NCI-H345 (cell line): ENCODE data around the gene PLA2R1.

Experiments
- DNase-seq: peaks from one replicate; lab custom pipeline; 2025; lab: John Stamatoyannopoulos, UW

The PLA2R1 gene

GRCh38 chr2:160033732-160034392, 28.6 kb downstream of the PLA2R1 start:
- DNase-seq: no peak

DNA sequence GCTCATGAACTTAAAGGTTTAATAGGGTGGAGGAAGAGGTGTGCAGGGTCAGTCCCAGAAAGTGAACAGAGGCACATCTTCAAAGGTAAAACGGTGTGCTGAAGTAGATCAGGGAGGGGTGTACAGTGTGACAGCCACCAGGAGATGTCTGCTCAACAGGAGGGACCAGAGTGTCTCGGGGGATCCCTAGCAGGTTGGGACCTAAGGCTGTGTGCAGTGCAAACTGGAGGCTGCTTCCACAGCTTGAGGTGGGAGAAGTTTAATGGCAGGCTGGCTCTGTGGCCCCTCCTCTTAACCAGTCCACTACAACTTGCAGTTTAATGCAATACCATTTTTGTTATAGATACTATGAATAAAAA, 33.2 kb downstream of the PLA2R1 start:
- no peak for DNase-seq

- DNase-seq: no peak
Observed at GRCh38 chr2:160028431-160029269, 33.8 kb downstream of the PLA2R1 start.

- DNase-seq: no peak
Observed at GRCh38 chr2:160022162-160022561, 40.3 kb downstream of the PLA2R1 start.

DNA sequence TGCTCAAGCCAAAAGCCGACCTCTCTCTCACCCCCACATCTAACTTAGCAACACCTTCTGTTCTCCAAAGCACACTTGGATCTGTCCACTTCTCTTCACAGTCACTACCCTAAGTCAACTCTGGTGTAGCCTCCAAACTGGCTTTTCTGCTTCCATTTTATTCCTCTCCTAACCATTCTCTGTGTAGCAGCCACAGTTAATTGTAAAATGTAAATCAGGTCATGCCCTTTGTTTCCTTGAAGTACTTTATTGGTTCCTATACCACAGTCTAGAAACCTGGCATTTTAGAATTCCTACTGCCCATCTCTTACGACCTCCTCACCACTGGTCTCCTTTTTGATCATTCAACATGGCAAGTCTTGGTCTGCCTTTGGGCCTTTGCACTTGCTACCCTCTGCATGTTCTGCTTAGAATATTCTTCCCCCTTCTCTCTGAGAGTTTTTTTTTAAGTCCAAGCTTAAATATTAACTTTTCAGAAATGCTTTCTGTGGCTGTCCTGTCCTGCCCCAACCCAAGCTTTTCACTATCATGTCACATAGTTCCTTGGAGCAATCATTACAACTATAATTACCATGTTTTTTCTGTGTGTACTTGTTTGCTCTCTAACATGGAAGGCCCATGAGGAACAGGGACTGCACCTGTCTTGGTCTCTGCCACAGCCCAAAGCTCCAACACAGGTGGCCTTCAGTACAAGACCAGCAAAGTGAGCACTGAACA, 42.9 kb downstream of the PLA2R1 start:
- DNase-seq: no peak

DNA sequence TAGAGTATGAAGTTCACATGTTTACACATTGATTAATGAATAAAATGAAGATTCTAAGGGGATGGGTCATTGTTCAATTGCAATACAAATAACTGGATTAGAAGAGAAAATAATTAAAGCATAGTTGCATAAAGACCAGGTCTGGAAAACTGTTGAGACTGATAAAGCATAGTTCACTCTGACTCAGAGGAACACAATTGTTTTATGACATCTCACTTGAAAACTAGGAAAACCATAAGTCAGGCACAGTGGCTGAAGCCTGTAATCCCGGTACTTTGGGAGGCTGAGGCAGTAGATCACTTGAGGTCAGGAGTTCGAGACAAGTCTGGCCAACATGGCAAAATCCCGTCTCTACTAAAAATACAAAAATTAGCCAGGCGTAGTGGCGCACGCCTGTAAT, 46.7 kb downstream of the PLA2R1 start:
- DNase-seq: no peak

DNA sequence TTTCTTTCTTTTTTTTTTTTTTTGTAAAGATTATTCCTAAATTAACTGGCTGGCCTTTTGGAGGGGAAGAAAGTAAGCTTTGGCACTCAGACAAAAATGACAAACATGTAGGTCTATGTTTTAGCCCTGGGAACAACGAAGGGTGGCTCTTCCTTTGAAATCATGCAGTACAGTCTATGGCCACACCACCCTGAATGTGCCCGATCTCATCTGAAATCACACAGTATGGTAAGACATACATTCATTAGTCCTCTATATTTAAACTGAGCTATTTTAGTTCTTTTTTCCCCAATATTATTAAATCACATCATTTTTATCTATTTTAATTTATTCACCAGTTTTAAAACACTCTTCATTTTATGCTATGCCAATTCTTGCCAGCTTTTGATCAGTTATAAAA, 48.2 kb downstream of the PLA2R1 start:
- DNase-seq: no peak

DNA sequence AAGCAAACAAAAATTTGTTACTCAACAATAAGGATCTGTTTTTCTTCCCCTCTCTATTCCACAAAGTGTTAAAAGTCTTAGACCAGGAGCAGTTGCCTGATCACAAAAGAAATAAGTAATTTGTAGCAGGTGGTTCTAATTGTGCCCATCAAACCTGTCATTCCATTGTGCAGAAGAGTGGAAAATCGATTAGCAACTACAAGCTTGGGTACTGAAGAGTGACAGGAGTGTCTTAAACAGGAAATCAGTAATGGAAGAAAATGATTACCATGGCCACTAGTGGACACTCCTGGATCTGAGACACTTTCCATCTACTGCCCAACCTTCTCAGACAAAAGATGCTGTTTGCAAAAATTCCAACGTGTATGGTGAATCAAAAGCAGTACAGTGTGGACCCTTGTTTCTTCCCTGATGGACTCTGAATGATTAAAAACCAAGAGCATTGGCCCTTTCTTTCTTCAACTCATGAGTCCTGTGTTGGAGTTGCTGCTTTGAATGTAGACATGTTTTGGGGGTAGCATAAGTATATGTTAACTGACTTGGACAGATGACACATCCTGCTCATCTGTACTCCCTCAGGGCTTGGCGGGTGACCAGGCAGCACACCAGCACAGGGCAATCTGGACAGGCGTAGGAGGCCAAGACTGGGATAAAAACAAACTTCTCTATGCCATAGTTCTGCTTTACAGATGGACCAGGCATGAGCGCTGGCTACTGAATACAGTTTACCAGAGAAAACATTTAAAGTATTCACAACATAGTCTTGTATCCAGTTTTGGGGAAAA, 51.9 kb downstream of the PLA2R1 start:
- DNase-seq: no peak

GRCh38 chr2:160007111-160007510, 55.3 kb downstream of the PLA2R1 start:
- DNase-seq: no peak

- DNase-seq: no peak
Observed at GRCh38 chr2:160006475-160006874, 55.9 kb downstream of the PLA2R1 start.

DNA sequence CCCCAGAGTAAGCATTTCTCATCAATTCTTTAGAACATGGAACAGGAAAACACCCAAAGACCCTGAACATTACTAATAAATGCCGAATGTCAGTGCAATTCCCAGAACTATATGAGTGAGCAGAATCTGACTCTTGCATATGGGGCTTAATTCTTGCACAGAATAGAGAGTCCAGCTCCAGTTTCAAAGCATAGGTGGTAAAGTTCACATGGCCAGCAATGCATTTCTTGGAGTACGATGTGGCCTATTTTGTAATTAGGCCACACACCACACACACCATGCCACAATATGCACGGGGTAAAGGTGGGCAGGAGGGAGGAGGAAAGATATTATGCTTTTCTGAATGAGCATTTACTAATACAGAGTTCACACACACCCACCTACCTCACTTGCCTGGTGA, 56.5 kb downstream of the PLA2R1 start:
- DNase-seq: no peak

- no peak for DNase-seq
Observed at GRCh38 chr2:160005476-160005875, 56.9 kb downstream of the PLA2R1 start.

DNA sequence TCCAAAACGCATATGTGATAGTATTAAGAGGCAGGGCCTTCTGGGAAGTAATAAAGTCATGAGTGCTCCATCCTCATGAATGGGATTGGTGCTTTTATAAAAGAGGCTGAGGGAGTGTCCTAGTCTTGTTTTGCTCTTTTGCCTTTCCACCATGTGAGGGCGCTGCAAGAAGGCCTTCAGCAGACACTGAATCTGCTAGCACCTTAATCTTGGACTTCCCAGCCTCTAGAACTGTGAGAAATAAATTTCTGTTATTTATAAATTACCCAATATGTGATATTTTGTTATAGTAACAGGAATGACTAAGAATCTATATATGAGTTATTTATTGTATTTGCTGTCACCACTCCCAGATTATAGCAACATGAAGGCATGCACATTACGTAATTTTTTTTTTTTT, 63.5 kb downstream of the PLA2R1 start:
- no peak for DNase-seq

DNA sequence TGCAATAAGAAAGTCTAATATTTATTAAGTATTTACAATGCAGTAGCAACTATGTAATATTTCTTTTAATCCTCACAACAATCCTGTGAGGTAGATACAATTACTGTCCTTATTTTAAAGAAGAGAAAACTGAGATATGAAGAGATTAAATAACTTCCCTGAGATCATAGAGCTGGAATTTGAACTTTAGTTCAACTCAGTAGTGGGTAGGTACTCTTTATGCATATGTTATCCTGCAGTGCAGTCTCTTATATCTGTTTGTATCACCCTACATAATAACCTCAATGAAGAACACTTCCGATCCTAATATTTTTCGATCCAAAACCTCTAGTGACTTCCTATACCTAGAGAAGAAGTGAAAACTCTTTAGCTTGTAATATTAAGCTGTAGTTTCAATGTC, 64.2 kb downstream of the PLA2R1 start:
- DNase-seq: no peak

DNA sequence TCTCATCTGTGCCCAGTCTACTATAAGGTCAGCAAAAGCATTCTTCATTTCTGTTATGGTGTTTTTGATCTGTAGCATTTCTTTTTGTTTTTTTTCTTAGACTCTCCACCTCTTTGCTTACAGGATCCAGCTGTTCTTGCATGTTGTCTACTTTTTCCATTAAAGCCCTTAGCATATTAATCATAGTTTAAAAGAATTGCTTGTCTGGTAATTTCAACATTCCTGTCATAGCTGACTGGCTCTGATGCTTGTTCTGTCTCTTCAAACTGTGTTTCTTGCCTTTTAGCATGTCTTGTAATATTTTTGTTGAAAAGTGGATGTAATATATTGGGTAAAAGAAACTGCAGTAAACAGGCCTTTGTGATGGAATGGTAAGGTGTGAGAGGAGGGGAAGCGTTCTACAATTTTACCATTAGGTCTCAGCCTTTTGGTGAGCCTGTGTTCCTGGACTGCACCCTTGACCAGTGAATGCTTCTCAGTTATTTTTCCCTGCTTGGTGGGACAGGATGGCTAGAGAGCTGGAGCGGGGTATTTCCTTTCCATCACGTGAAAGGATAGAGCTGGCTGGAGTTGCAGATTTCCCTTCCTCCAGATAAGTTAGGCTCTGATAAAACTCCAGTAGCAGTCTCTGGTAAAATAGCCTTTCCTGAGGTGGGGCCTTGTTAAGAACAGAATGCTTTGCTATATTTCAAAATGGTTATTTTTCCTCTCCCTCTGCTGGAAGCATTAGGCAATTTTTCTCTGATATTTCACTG, 65.4 kb downstream of the PLA2R1 start:
- no peak for DNase-seq

- no peak for DNase-seq
Observed at GRCh38 chr2:159995038-159995437, 67.4 kb downstream of the PLA2R1 start.

GRCh38 chr2:159989249-159989648, 73.2 kb downstream of the PLA2R1 start:
- no peak for DNase-seq

- DNase-seq: no peak
Observed at GRCh38 chr2:159988412-159988970, 73.9 kb downstream of the PLA2R1 start.

- DNase-seq: no peak
Observed at GRCh38 chr2:159987181-159987580, 75.2 kb downstream of the PLA2R1 start.

DNA sequence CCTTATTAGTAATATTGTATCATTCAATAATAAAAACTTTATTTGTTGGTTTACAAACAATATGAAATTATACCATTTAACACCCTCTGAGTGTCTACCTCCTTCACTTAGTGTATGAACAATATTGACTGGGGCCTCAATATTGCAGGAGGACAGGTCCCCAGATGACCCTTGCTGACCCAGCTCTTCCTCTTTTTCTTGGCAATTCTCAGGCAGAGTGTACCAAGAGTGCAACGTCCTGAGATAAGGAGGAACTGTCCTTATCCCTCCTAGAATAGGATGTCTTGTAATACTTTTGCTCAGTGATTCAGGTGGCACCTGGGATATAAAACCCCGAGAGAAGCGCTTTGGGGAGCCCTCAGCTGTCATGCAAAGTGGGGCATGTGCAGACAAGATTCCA, 76.8 kb downstream of the PLA2R1 start:
- DNase-seq: no peak

DNA sequence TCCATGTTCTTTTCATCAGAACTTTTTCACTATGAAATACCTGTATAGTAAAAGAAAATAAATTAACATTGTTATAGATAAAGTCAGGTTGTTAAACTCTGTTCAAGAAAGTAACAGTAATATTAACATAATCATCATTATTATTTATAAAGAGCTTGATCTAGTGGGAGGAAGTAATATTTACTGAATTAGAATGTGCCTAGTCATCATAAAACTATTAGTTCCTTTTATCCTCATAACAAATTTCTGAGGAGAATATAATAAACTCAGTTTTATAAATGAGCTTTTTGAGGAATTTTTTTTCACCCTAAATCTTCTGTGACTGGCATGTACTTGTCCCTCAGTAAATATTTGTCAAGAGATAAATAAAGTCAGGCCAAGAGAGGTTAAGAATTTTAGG, 78.4 kb downstream of the PLA2R1 start:
- DNase-seq: no peak
